IMR-90 (cell line): ENCODE measurements around the gene MBTPS2. TPM values are rescaled to one million over a fixed set of nuclear protein-coding genes. Genes with fewer than 3 reads are reported as not detected.

ENCODE experiments used
- ATAC-seq: fragments of 200-7000 bp; cut with Tn5 transposase; 2 replicates; pipeline ENCODE4 v1.9.1; 2020; ENCODE audit warnings: low read depth, mild to moderate bottlenecking, moderate library complexity
- BruUV-seq: library from RNA; stranded (reverse); fragments of 400-500 nt; replicated peaks from 2 replicates; lab custom pipeline; 2021; lab: Mats Ljungman, UMichigan
- CTCF ChIA-PET: fragments of 300-600 bp; formaldehyde crosslinking; extraction: SDS; loops from one replicate; lab custom pipeline; 2021; ENCODE audit warnings: antibody characterized with exemption; lab: Yijun Ruan, JAX
- POLR2A ChIA-PET: fragments of 300-600 bp; sonication (Branson Sonifier 250); formaldehyde crosslinking; loops from one replicate; lab custom pipeline; 2022; ENCODE audit warnings: antibody characterized with exemption; ENCODE audit not compliant: unreplicated experiment; lab: Charles Lee
- DNase-seq: peaks from one replicate; pipeline ENCODE4 v3.0.0; 2013
- H2AFZ ChIP-seq: replicated peaks from 2 replicates; pipeline ENCODE3; 2013; ENCODE audit warnings: low read length, mild to moderate bottlenecking; ENCODE audit not compliant: poor library complexity
- H2AK5ac ChIP-seq: 2 replicates; pipeline ENCODE4 v1.6.1; 2013; ENCODE audit warnings: low read depth, low read length, inconsistent platforms
- H2AK9ac ChIP-seq: replicated peaks from 2 replicates; pipeline ENCODE3; 2013; ENCODE audit warnings: mild to moderate bottlenecking, low read depth, low read length, moderate library complexity; ENCODE audit not compliant: poor library complexity
- H2BK120ac ChIP-seq: 2 replicates; pipeline ENCODE4 v1.6.1; 2013; ENCODE audit warnings: low read depth, low read length, inconsistent platforms
- H2BK15ac ChIP-seq: 3 replicates; pipeline ENCODE4 v1.6.1; 2013; ENCODE audit warnings: low read depth, low read length, inconsistent platforms
- H2BK20ac ChIP-seq: 2 replicates; pipeline ENCODE4 v1.6.1; 2013; ENCODE audit warnings: low read depth, mild to moderate bottlenecking, inconsistent platforms, low read length, moderate library complexity
- H2BK5ac ChIP-seq: 2 replicates; pipeline ENCODE4 v1.6.1; 2013; ENCODE audit warnings: mild to moderate bottlenecking, low read depth, low read length, inconsistent platforms; ENCODE audit not compliant: poor library complexity, severe bottlenecking
- H3K14ac ChIP-seq: replicated peaks from 2 replicates; pipeline ENCODE4 v1.6.1; 2013; ENCODE audit warnings: low read depth, low read length, inconsistent platforms
- H3K18ac ChIP-seq: 2 replicates; pipeline ENCODE4 v1.6.1; 2013; ENCODE audit warnings: low read depth, low read length, control low read depth
- H3K23ac ChIP-seq: 2 replicates; pipeline ENCODE4 v1.6.1; 2013; ENCODE audit warnings: low read depth, low read length, inconsistent platforms
- H3K27ac ChIP-seq: 2 replicates; pipeline ENCODE4 v1.5.1; 2013; ENCODE audit warnings: mild to moderate bottlenecking, control low read depth, low read length; ENCODE audit not compliant: insufficient read depth
- H3K27me3 ChIP-seq: 2 replicates; pipeline ENCODE4 v1.6.1; 2013; ENCODE audit warnings: low read length; ENCODE audit not compliant: control insufficient read depth, insufficient read depth
- H3K36me3 ChIP-seq: 2 replicates; pipeline ENCODE4 v1.6.1; 2013; ENCODE audit warnings: low read length, mixed read lengths; ENCODE audit not compliant: control insufficient read depth, insufficient read depth
- H3K4ac ChIP-seq: 2 replicates; pipeline ENCODE4 v1.6.1; 2013; ENCODE audit warnings: low read depth, low read length, inconsistent platforms
- H3K4me1 ChIP-seq: 2 replicates; pipeline ENCODE4 v1.6.1; 2013; ENCODE audit warnings: low read length, mixed read lengths; ENCODE audit not compliant: control insufficient read depth, insufficient read depth
- H3K4me2 ChIP-seq: 2 replicates; pipeline ENCODE4 v1.6.1; 2013; ENCODE audit warnings: low read depth, mild to moderate bottlenecking, control low read depth, low read length, moderate library complexity
- H3K4me3 ChIP-seq: 2 replicates; pipeline ENCODE4 v1.5.1; 2013; ENCODE audit warnings: low read depth, mild to moderate bottlenecking, control low read depth, low read length, moderate library complexity; ENCODE audit not compliant: insufficient read depth
- H3K56ac ChIP-seq: 2 replicates; pipeline ENCODE4 v1.6.1; 2013; ENCODE audit warnings: low read length, inconsistent platforms; ENCODE audit not compliant: insufficient read depth; ENCODE audit errors: extremely low read depth
- H3K79me1 ChIP-seq, 2 experiments: 2 replicates each; pipeline ENCODE4 v1.6.1; 2013; ENCODE audit warnings: low read length in 2 of 2, inconsistent platforms in 1 of 2, low read depth in 1 of 2
- H3K9ac ChIP-seq: 2 replicates; pipeline ENCODE4 v1.6.1; 2013; ENCODE audit warnings: low read depth, low read length, control low read depth
- H3K9me1 ChIP-seq: 2 replicates; pipeline ENCODE4 v1.6.1; 2013; ENCODE audit warnings: low read length, inconsistent platforms; ENCODE audit not compliant: insufficient read depth
- H3K9me3 ChIP-seq: 2 replicates; pipeline ENCODE4 v1.6.1; 2013; ENCODE audit warnings: low read length; ENCODE audit not compliant: control insufficient read depth, insufficient read depth
- H4K20me1 ChIP-seq: 2 replicates; pipeline ENCODE4 v1.6.1; 2013; ENCODE audit warnings: low read length, inconsistent platforms; ENCODE audit not compliant: insufficient read depth
- H4K5ac ChIP-seq: 2 replicates; pipeline ENCODE4 v1.6.1; 2013; ENCODE audit warnings: mild to moderate bottlenecking, low read depth, low read length, control low read depth
- H4K8ac ChIP-seq, 2 experiments: 2 replicates each; pipeline ENCODE4 v1.6.1; 2013; ENCODE audit warnings: low read depth in 2 of 2, low read length in 2 of 2, control low read depth in 1 of 2, inconsistent platforms in 1 of 2
- H4K91ac ChIP-seq: 2 replicates; pipeline ENCODE4 v1.6.1; 2013; ENCODE audit warnings: low read depth, low read length, inconsistent platforms; ENCODE audit not compliant: insufficient read depth
- BHLHE40 ChIP-seq: fragments of 150-350 bp; IDR thresholded peaks from 2 replicates; pipeline ENCODE4 v1.6.1; 2016; ENCODE audit warnings: mild to moderate bottlenecking, low read depth, low read length
- CEBPB ChIP-seq: IDR thresholded peaks from 2 replicates; pipeline ENCODE4 v1.6.1; 2012; ENCODE audit warnings: low read depth, low read length, improper control_type of control experiment
- CHD1 ChIP-seq: IDR thresholded peaks from 2 replicates; pipeline ENCODE4 v1.6.1; 2012; ENCODE audit warnings: low read depth, low read length, improper control_type of control experiment
- FOS ChIP-seq: fragments of 150-350 bp; IDR thresholded peaks from 2 replicates; pipeline ENCODE4 v1.6.1; 2016; ENCODE audit warnings: low read depth, low read length
- MAFK ChIP-seq: IDR thresholded peaks from 2 replicates; pipeline ENCODE4 v1.6.1; 2012; ENCODE audit warnings: low read depth, low read length, improper control_type of control experiment
- MAZ ChIP-seq: IDR thresholded peaks from 2 replicates; pipeline ENCODE4 v1.6.1; 2012; ENCODE audit warnings: low read depth, mild to moderate bottlenecking, low read length, improper control_type of control experiment, moderate library complexity, borderline replicate concordance
- MXI1 ChIP-seq: IDR thresholded peaks from 2 replicates; pipeline ENCODE4 v1.6.1; 2012; ENCODE audit warnings: low read depth, mild to moderate bottlenecking, low read length, moderate library complexity, borderline replicate concordance
- NFE2L2 ChIP-seq: fragments of 150-350 bp; IDR thresholded peaks from 2 replicates; pipeline ENCODE4 v1.6.1; 2016; ENCODE audit warnings: low read depth, mild to moderate bottlenecking, low read length
- POLR2A ChIP-seq: IDR thresholded peaks from 2 replicates; pipeline ENCODE4 v1.6.1; 2012; ENCODE audit warnings: mild to moderate bottlenecking, low read depth, low read length
- RAD21 ChIP-seq: IDR thresholded peaks from 2 replicates; pipeline ENCODE4 v1.6.1; 2012; ENCODE audit warnings: low read length, improper control_type of control experiment
- RCOR1 ChIP-seq: IDR thresholded peaks from 2 replicates; pipeline ENCODE4 v1.6.1; 2012; ENCODE audit warnings: mild to moderate bottlenecking, low read length, improper control_type of control experiment; ENCODE audit not compliant: insufficient replicate concordance
- RFX5 ChIP-seq: IDR thresholded peaks from 2 replicates; pipeline ENCODE4 v1.8.0; 2012; ENCODE audit warnings: low read depth, mild to moderate bottlenecking, low read length, moderate library complexity
- SMC3 ChIP-seq: fragments of 150-350 bp; IDR thresholded peaks from 2 replicates; pipeline ENCODE4 v1.6.1; 2016; ENCODE audit warnings: low read depth, mild to moderate bottlenecking, antibody characterized with exemption, low read length, moderate library complexity
- WGBS, 2 experiments: methylation state at CpG; one replicate each; pipeline versions ENCODE4 v1.1.5 to v1.1.7; 2013; ENCODE audit warnings: missing lambda C conversion rate in 2 of 2; ENCODE audit not compliant: insufficient read length in 1 of 2; ENCODE audit errors: extremely low coverage in 2 of 2; 5-methylcytosine and 5-hydroxymethylcytosine counted together
- dilution Hi-C: fragments of 300-500 bp; cut with HindIII; formaldehyde crosslinking; loops from one replicate; pipeline ENCODE4 v1.14.3; 2018; ENCODE audit warnings: low sequenced_read_pairs; ENCODE audit not compliant: unreplicated experiment
- in situ Hi-C: fragments of 300-500 bp; cut with MboI; formaldehyde crosslinking; loops from 3 replicates; pipeline ENCODE4 v1.14.3; 2019; ENCODE audit warnings: low sequenced_read_pairs, inconsistent platforms, mixed read lengths
- intact Hi-C: fragments of 100-400 bp; cut with micrococcal nuclease; formaldehyde crosslinking; loops from 2 replicates; pipeline ENCODE4 v1.10.0; 2022
- polyA plus RNA-seq, 3 experiments: library from polyadenylated mRNA; depleted of rRNA; stranded (reverse); fragments of >200 nt; gene quantifications; 2 replicates each; pipeline ENCODE4 v1.2.3, GENCODE V29; 2012; ENCODE audit warnings: low replicate concordance in 1 of 3
- total RNA-seq: library from RNA; depleted of rRNA; stranded (reverse); fragments of >200 nt; gene quantifications from 2 replicates; pipeline ENCODE4 v1.2.3, GENCODE V29; 2012
- TF ChIP-seq, protein P1 (sequence below): conservative IDR thresholded peaks from 2 replicates; pipeline ENCODE4 v1.5.1; 2012; ENCODE audit warnings: mild to moderate bottlenecking, low read depth, low read length, improper control_type of control experiment
- TF ChIP-seq, protein P2 (sequence below): fragments of 150-350 bp; IDR thresholded peaks from 2 replicates; pipeline ENCODE4 v1.6.1; 2017; ENCODE audit warnings: mild to moderate bottlenecking, antibody characterized with exemption, low read length, low read depth
- TF ChIP-seq, protein P3 (sequence below): fragments of 150-350 bp; IDR thresholded peaks from 2 replicates; pipeline ENCODE4 v1.6.1; 2016; ENCODE audit warnings: low read depth, mild to moderate bottlenecking, low read length, moderate library complexity, borderline replicate concordance

MBTPS2 gene
- total and polyA plus RNA-seq, 2 of the 4 experiments (the other 2 are of a cell fraction): 4.7 to 12.4 TPM

DNA sequence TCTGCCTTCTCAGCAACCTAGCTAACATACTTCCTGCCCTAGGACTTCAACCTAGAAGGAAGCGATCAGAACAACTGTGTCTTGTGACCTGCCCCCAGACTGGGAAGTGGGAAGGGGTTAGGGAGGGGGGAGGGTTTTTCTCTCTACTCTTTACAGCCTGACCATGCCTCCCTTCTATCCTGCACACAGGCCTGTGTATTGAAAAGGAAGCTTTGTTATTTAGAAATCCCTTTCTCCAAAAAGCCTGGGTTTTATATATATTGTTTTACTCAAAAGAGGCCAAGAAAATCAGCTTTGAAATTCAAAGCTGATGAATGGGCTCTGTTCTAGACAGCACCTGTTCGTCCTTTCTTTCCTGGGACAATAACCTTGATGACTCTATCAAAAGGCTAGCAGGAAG is 65.9 kb downstream of the MBTPS2 start:
- Histone ChIP-seq H2BK15ac (no peak overlapping the region), H3K9ac (no peak overlapping the region), H2AFZ (no peak overlapping the region), H3K79me1 (no peaks in the 10 kb centered on the region), H4K8ac (no peak overlapping the region), H3K4me1 (no peaks in the 10 kb centered on the region), H3K4me3 (no peak overlapping the region), H4K20me1 (no peaks in the 10 kb centered on the region), H3K56ac (no peak overlapping the region), H3K27ac (no peak overlapping the region), H2BK5ac (no peak overlapping the region), H3K9me3 (no peaks in the 10 kb centered on the region), H3K4ac (no peak overlapping the region), H4K5ac (no peak overlapping the region), H3K14ac (no peak overlapping the region), H2BK20ac (no peak overlapping the region), H3K9me1 (no peaks in the 10 kb centered on the region), H2BK120ac (no peak overlapping the region), H3K36me3 (no peaks in the 10 kb centered on the region), H3K23ac (no peak overlapping the region), H2AK5ac (no peak overlapping the region), H3K18ac (no peak overlapping the region), H2AK9ac (no peak overlapping the region), H3K4me2 (no peak overlapping the region), H3K27me3 (peaks cover 4% of the 10 kb centered on the region; the same call in 1 of the 2 replicates), H4K91ac (no peak overlapping the region)
- in situ Hi-C loops (no loop called here), dilution Hi-C loops (no loop called here), intact Hi-C loops (no loop called here)
- BruUV-seq: no TSS peak
- ChIA-PET POLR2A (no interaction called here), CTCF (no interaction called here)
- no peak for TF ChIP-seq CHD1
- TF ChIP-seq MAZ: no peak
- TF ChIP-seq RCOR1: no peak
- no peak for TF ChIP-seq NFE2L2
- no peak for TF ChIP-seq RAD21
- TF ChIP-seq MXI1: no peak
- no peak for TF ChIP-seq MAFK
- TF ChIP-seq, protein P1, sequence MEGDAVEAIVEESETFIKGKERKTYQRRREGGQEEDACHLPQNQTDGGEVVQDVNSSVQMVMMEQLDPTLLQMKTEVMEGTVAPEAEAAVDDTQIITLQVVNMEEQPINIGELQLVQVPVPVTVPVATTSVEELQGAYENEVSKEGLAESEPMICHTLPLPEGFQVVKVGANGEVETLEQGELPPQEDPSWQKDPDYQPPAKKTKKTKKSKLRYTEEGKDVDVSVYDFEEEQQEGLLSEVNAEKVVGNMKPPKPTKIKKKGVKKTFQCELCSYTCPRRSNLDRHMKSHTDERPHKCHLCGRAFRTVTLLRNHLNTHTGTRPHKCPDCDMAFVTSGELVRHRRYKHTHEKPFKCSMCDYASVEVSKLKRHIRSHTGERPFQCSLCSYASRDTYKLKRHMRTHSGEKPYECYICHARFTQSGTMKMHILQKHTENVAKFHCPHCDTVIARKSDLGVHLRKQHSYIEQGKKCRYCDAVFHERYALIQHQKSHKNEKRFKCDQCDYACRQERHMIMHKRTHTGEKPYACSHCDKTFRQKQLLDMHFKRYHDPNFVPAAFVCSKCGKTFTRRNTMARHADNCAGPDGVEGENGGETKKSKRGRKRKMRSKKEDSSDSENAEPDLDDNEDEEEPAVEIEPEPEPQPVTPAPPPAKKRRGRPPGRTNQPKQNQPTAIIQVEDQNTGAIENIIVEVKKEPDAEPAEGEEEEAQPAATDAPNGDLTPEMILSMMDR: no peak
- TF ChIP-seq FOS: no peak
- TF ChIP-seq SMC3: no peak
- TF ChIP-seq, protein P2, sequence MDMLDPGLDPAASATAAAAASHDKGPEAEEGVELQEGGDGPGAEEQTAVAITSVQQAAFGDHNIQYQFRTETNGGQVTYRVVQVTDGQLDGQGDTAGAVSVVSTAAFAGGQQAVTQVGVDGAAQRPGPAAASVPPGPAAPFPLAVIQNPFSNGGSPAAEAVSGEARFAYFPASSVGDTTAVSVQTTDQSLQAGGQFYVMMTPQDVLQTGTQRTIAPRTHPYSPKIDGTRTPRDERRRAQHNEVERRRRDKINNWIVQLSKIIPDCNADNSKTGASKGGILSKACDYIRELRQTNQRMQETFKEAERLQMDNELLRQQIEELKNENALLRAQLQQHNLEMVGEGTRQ: no peak
- TF ChIP-seq CEBPB: no peak
- no peak for TF ChIP-seq POLR2A
- no peak for TF ChIP-seq RFX5
- no peak for TF ChIP-seq BHLHE40
- TF ChIP-seq, protein P3, sequence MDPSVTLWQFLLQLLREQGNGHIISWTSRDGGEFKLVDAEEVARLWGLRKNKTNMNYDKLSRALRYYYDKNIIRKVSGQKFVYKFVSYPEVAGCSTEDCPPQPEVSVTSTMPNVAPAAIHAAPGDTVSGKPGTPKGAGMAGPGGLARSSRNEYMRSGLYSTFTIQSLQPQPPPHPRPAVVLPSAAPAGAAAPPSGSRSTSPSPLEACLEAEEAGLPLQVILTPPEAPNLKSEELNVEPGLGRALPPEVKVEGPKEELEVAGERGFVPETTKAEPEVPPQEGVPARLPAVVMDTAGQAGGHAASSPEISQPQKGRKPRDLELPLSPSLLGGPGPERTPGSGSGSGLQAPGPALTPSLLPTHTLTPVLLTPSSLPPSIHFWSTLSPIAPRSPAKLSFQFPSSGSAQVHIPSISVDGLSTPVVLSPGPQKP: no peak
- ATAC-seq (no peak), DNase-seq (no peak)
- no CpG with 5 or more reads among the region's 2 CpGs for WGBS, 2 experiments
